Inflammatory macrophage (primary cell): ENCODE measurements around the gene SLC35D1.
"Not testable (repeated sequence)": the region's sequence is repeated elsewhere in the genome, so short reads cannot be mapped to it uniquely, and the experiment has no call there.

ENCODE experiments used
- DNase-seq, 2 donors: peaks; one replicate each; pipeline ENCODE4 v3.0.0-alpha.2; 2020 to 2022

Gene SLC35D1

DNA sequence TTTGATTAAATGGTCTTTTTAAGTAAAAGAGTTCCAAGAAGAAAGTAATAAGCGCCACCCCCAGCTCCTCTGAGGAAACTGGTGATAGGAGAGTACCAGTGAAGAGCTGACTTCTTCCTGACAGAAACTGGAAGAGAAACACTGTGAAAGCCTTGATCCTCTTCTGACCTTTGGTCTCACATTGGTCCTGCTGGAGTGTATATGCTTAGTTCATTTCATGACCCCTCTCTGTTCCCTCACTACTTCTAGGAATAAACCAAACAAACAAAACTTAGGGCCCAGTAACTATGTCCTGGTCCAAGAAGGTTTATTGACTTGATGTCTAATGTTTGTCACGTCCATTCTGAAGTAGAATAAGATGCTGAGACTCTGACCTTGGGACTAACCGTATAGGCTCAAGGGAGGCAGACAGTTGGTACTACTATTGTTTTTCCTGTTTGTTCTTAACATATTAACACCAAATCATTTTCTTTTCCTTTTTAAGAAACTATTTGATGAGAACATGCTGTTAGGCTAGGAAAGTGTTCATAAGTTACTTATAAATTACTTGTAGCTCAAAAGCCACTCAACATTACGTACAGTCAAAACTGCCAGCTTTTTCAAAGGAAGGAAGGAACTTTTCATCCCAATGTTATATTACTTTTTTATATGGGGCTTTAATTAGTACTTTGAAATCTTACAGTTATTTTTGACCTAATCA lies 71.2 kb downstream of the SLC35D1 start:
- DNase-seq, result no peak

DNA sequence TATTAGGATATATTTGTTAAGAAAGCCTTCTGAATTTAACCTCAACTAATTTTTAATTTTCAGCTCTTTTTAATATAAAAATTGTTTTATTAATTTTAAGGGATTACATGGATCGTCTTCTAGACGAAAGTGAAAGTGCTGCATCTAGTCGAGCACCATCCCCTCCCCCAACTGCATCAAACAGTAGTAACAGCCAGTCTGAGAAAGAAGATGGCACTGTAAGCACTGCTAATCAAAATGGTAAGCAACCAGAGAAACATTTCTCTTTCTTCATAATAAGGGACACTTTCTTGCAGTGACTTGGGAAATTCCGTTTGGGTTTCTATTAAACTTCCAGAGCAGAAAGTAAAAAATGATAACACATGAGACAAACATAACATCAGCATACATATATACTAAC lies 72.3 kb downstream of the SLC35D1 start:
- no peak for DNase-seq

DNA sequence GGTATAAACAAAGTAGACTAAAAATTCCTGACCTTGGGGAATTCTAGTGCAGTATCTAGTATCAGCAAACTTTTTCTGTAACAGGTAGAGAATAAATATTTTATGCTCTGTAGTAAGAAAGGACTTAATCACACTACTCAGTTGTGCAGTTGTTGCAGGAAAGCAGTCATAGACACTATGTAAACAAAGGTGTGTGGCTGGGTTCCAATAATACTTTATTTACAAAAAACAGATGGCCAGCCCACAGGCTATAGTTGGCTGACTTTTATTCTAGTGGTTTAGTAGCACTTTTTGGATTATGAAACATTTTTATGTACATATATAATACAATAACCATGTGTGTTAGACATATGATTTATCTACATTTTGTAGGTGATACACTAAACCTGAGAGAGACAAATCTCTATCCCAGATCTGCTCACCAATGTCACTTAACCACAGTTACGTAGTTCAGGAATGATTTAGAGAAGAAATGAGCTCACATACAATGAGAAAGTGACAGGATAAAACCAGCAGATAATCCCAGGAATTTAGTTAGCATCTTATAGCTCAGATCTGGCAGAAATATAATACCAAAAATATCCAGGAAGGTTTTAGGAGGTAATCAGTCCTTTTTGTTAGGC lies 73.1 kb downstream of the SLC35D1 start:
- DNase-seq, result no peak

DNA sequence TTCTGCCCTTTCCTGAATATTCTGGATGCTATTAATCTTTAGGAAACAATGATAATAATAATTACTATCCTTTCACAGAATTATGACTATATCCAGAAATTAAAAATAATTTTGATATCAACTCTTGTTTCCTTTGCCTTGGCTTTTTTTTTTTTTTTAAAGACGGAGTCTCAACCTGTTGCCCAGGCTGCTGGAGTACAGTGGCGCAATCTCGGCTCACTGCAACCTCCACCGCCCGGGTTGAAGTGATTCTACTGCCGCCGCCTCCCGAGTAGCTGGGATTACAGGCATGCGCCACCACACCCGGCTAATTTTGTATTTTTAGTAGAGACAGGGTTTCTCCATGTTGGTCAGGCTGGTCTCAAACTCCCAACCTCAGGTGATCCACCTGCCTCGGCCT lies 74.3 kb downstream of the SLC35D1 start:
- DNase-seq, result not testable (repeated sequence)

DNA sequence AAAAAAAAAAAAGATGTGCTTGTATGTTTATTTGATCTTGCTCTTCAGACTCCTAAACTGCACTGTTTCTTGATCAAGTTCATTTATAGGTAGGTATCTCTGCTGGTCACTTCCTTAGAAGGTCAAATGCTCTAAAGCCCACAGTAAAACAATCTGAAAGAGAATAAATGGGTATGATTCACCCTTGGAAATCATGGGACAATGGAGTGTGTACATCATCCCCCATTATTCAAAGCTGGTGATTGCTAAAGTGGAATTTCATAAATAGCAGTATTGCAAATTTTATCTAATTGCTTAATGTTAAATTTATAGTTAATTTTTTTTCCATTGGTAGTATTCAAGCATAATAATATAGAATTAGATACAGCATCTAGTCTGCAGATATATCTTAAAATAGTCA lies 75.7 kb downstream of the SLC35D1 start:
- DNase-seq, result peak; percentile 16 to 34

DNA sequence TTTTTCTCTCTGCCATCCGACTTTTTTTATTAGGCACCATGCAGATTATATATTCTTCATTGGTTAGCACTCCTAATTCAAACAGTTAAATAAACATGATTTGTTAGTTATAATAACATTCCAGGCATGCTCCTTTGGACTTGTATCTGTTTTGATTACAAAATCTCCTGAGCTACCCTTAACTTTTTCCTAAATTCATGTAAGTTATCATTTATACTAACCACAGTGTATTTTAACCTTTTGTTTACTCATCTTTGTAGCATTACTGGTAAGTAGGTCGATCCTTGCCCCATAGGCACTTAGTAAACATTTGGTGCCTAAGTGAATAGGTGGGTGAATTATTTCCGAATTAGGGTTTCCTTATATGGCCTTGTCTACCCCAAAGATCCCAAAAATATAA lies 85.4 kb downstream of the SLC35D1 start:
- DNase-seq, result no peak

DNA sequence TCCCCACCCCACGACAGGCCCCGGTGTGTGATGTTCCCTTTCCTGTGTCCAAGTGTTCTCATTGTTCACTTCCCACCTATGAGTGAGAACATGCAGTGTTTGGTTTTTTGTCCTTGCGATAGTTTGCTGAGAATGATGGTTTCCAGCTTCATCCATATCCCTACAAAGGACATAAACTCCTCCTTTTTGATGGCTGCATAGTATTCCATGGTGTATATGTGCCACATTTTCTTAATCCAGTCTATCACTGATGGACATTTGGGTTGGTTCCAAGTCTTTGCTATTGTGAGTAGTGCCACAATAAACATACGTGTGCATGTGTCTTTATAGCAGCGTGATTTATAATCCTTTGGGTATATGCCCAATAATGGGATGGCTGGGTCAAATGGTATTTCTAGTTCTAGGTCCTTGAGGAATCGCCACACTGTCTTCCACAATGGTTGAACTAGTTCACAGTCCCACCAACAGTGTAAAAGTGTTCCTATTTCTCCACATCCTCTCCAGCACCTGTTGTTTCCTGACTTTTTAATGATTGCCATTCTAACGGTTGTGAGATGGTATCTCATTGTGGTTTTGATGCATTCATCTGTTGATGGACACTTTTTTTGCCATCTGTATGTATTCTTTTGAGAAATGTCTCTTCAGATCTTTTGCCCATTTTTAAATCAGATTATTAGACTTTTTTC lies 87.6 kb downstream of the SLC35D1 start:
- not testable (repeated sequence) for DNase-seq

DNA sequence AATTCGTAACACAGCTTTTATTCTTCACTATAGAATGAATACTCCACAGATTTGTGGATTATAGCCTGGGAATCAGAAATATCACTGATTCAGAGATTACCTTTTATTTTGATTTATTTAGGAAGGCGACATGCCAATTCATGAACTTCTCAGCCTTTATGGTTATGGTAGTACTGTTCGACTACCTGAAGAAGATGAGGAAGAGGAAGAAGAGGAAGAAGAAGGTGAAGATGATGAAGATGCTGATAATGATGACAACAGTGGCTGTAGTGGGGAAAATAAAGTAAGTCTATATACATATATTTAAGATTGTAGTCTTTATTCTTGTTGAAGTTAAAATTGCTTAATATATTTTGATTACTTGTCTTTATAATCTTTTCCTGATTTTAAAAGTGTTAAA lies 96.0 kb downstream of the SLC35D1 start:
- no peak for DNase-seq

DNA sequence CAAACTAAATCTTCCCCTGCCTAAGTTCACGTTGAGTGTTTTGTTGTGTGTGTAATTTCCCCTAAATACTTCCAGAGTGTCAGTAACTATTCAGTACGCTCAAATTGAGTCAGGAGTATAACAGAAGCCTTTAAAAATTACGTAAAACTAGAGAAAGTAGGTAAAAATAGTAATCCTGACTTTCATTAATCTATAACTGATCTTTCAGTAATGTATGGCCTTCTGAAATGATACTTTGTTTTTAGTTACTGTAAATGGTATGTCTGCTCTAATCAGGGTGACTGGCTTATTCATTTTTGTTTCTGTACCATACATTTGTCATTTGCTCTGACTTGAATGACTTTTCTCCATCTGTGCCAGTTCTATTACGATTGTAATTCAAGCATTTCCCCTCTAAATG lies 99.7 kb downstream of the SLC35D1 start:
- DNase-seq, result no peak

DNA sequence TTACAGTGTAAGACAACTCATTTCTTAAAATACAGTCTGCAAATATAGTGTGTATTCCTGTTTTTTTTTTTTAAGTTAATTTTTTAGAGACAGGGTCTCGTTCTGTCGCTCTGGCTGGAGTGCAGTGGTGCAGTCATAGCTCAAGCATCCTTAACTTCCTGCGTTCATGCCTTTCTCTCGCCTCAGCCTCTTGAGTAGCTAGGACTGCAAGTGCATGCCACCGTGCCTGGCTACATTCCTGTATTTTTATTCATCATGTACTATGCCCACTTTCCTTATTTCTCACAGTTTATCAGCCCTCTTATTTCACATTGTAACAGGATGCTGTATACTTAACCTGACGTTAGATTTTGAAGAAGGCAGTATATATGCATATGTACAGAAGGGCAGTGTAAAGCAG lies 102.4 kb downstream of the SLC35D1 start:
- no peak for DNase-seq
